Nephron progenitor cell (in vitro differentiated cells): Measurements from ENCODE around the gene TRIM68.

Experiments
- DNase-seq: peaks from one replicate; pipeline ENCODE4 v3.0.0; 2021
- H3K27ac Mint-ChIP-seq: 2 replicates; pipeline ENCODE4 v1.8.0; 2021; ENCODE audit warnings: mild to moderate bottlenecking, moderate library complexity, mixed read lengths
- H3K27me3 Mint-ChIP-seq: 2 replicates; pipeline ENCODE4 v1.8.0; 2021; ENCODE audit warnings: mild to moderate bottlenecking, low read depth, mixed read lengths; ENCODE audit not compliant: poor library complexity
- H3K36me3 Mint-ChIP-seq: 2 replicates; pipeline ENCODE4 v1.8.0; 2021; ENCODE audit warnings: low read depth, mixed read lengths
- H3K4me1 Mint-ChIP-seq: 2 replicates; pipeline ENCODE4 v1.8.0; 2021; ENCODE audit warnings: mixed read lengths
- H3K4me3 Mint-ChIP-seq: 2 replicates; pipeline ENCODE4 v1.8.0; 2021; ENCODE audit warnings: mild to moderate bottlenecking, moderate library complexity, mixed read lengths
- H3K9me3 Mint-ChIP-seq: 2 replicates; pipeline ENCODE4 v1.8.0; 2021; ENCODE audit warnings: mild to moderate bottlenecking, moderate library complexity, mixed read lengths
- CTCF ChIP-seq: fragments of 200-600 bp; sonication (generic); IDR thresholded peaks from 2 replicates; pipeline ENCODE4 v1.5.0; 2021; ENCODE audit warnings: antibody characterized with exemption

Gene TRIM68

GRCh38 chr11:4636962-4637661, 29.1 kb upstream of the TRIM68 start, which contains the start of gene OR51D1:
Gene OR51D1, plus strand, starts transcription at chr11:4637477. Its CDS starts 2,314 bp downstream, at chr11:4639791.
- H3K4me3 Mint-ChIP-seq, result no peak within 1 kb of the TSS
- no peak within 1 kb of the TSS for H3K27ac Mint-ChIP-seq
- H3K36me3 Mint-ChIP-seq, result no peaks in the 10 kb centered on the region
- peaks cover 6% of the 10 kb centered on the region for H3K4me1 Mint-ChIP-seq
- peaks cover 4% of the 10 kb centered on the region for H3K27me3 Mint-ChIP-seq
- TF ChIP-seq CTCF, result peak; percentile 88
- peaks cover 1% of the 10 kb centered on the region for H3K9me3 Mint-ChIP-seq
- DNase-seq, result peak; percentile 86

DNA sequence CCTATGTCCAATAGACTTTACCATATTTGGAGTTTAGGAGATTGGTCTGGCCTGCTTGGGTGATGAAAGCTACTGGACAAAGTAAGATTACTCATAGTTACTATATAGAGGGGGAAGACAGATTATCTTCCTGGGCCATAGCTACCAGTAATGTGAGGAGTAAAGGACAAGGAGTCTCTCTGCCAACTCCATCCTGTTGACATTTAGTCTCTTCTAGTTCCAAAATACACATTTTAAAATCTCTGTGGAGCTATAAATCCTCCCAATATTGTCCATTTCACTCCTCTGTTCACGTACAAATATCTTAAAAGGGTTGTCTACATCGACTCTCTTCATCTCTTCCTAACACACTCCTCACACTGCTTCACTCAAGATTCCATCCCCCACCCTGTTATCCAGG, 28.1 kb upstream of the TRIM68 start:
- Mint-ChIP-seq H3K4me1 (no peaks in the 10 kb centered on the region), H3K9me3 (peaks cover 11% of the 10 kb centered on the region), H3K4me3 (no peak overlapping the region), H3K36me3 (no peaks in the 10 kb centered on the region), H3K27ac (no peak overlapping the region), H3K27me3 (peaks cover 4% of the 10 kb centered on the region)
- no peak for DNase-seq
- no peak for TF ChIP-seq CTCF

DNA sequence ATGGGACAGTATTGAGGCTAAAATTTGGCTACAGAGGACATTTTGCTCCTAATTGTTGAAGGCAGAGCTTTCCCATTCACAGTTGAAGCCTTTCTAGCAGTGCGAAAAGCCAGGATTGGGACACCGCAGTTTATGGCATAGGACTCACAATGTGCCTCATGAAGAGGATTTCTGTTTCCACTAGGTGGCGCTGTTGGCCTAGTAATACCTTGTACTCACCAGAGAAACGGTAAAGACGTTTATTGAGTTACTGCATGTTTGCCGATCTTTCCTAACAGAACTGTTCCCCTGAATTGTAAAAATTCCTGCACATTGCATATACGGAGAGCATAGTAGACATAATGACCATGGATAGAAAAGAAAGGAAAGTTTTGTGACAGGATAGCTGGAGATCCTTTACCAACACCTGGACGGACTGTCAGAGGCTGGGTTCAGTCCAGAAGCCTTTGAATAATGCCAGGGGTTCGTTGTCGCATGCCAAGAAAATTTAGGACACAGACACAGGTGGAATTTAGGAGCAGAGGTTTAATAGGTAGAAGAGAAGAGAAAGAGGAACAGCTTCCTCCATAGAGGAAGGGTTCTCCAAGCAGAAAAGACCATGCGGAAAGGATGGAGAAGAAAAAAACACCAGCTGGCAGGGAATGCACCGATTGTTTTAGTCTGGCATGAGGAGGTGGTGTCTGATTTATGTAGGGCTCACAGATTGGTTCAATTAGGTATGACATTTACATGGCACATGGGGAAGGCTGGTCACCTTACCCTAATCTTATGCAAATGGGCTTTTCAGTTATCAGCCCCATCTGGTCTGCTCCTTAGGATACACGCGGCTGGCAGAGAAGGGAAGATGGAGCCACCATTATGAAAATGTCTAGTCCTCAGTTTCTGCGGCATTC, 18.4 kb upstream of the TRIM68 start:
- no peak overlapping the region for H3K27ac Mint-ChIP-seq
- DNase-seq, result peak; percentile 88
- peaks cover 8% of the 10 kb centered on the region for H3K27me3 Mint-ChIP-seq
- H3K4me1 Mint-ChIP-seq, result peaks cover 5% of the 10 kb centered on the region
- TF ChIP-seq CTCF, result peak; percentile 74
- H3K9me3 Mint-ChIP-seq, result peaks cover 15% of the 10 kb centered on the region
- peak overlapping the region; percentile 19 for H3K4me3 Mint-ChIP-seq
- no peaks in the 10 kb centered on the region for H3K36me3 Mint-ChIP-seq

DNA sequence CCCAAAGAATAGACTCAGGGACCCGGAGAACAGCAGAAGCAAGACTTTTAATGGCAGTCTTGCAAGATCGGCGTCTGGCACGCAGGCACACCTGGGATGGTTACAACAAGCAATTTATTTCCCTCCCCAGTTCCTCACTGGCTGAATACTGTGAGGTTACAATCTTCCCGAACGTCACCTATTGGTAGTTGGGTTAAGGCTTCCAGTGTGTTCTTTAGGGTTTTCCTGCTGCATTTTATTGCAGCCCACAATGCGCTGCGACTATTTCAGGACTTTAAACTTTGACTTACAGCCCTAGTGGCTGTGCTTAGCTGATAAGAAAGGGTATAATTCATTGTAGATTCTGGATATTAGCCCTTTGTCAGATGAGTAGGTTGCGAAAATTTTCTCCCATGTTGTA, 11.5 kb upstream of the TRIM68 start:
- H3K4me3 Mint-ChIP-seq, result no peak overlapping the region
- no peak overlapping the region for H3K27ac Mint-ChIP-seq
- H3K9me3 Mint-ChIP-seq, result peaks cover 3% of the 10 kb centered on the region
- H3K27me3 Mint-ChIP-seq, result peaks cover 21% of the 10 kb centered on the region
- H3K4me1 Mint-ChIP-seq, result no peaks in the 10 kb centered on the region
- H3K36me3 Mint-ChIP-seq, result no peaks in the 10 kb centered on the region
- no peak for TF ChIP-seq CTCF
- DNase-seq, result no peak

DNA sequence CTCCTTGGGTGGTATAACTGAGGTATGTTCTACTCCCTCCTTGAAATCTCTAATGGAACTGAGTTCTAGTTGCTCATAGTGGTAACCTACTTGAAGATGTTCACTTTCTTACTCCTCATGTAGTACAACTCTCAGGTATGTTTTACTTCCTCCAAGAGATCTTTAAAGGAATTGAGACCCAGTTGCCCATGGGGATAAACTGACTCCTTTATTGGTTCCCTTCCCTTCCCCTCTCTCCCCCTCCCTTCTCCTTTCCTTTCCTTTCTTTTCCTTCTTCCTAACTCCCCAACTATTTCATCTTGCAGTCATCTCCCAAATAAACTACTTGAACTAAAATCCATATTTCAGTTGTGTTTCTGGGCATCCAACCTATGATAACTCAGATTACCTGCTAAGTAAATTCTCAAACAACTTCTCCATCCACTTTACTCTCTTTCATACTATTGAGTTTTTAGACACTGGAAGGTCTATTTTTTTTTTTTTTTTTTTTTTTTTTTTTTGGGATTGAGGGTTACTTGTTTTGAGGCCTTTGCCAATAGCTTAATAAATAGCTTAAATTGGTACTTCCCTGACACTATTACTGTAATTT, 7.9 kb upstream of the TRIM68 start:
- peaks cover 34% of the 10 kb centered on the region for H3K27me3 Mint-ChIP-seq

More for the DNA sequence above, 7.9 kb upstream of the TRIM68 start:
- DNase-seq, result no peak
- H3K4me1 Mint-ChIP-seq, result no peaks in the 10 kb centered on the region
- TF ChIP-seq CTCF, result no peak
- no peaks in the 10 kb centered on the region for H3K36me3 Mint-ChIP-seq
- H3K9me3 Mint-ChIP-seq, result no peaks in the 10 kb centered on the region
- H3K4me3 Mint-ChIP-seq, result no peak overlapping the region
- H3K27ac Mint-ChIP-seq, result no peak overlapping the region
